Subcutaneous adipose tissue (tissue), 4 donors: ENCODE data around the gene DYNC1LI1. TPM values are rescaled to one million over a fixed set of nuclear protein-coding genes. Genes with fewer than 3 reads are reported as not detected.

ENCODE experiments used
- CTCF ChIP-seq: fragments of 450-650 bp; IDR thresholded peaks from one replicate; pipeline ENCODE4 v1.5.1; 2016; ENCODE audit warnings: low read depth, mild to moderate bottlenecking, control low read depth, antibody characterized with exemption, moderate library complexity
- total RNA-seq, 4 donors: library from RNA; depleted of rRNA; stranded (reverse); fragments of >200 nt; gene quantifications; one replicate each; pipeline ENCODE4 v1.1.0, GENCODE V29; 2016

DYNC1LI1 gene
- total RNA-seq, 4 donors from 2014 or later: 18.5 to 39.0 (median 29.2) TPM

- no peak for TF ChIP-seq CTCF
Measured at GRCh38 chr3:32540899-32541298, 29.8 kb downstream of the DYNC1LI1 start.

GRCh38 chr3:32532434-32532833 lies 38.2 kb downstream of the DYNC1LI1 start:
- no peak for TF ChIP-seq CTCF

GRCh38 chr3:32531010-32531647 lies 39.5 kb downstream of the DYNC1LI1 start:
- TF ChIP-seq CTCF: no peak

GRCh38 chr3:32525720-32526119 lies 44.9 kb downstream of the DYNC1LI1 start:
- TF ChIP-seq CTCF: no peak

- TF ChIP-seq CTCF: no peak
Measured at GRCh38 chr3:32522682-32523081, 48.0 kb downstream of the DYNC1LI1 start.

GRCh38 chr3:32511005-32511404 lies 59.7 kb downstream of the DYNC1LI1 start:
- no peak for TF ChIP-seq CTCF

GRCh38 chr3:32510075-32510724 lies 60.5 kb downstream of the DYNC1LI1 start:
- TF ChIP-seq CTCF: no peak
